Skeletal muscle satellite cell (primary cell): Measurements from ENCODE around the gene DAPK3.

Source experiments
- H3K27me3 ChIP-seq: 2 replicates; pipeline ENCODE4 v1.7.0; 2013; ENCODE audit warnings: low read length; ENCODE audit not compliant: control insufficient read depth, insufficient read depth
- H3K36me3 ChIP-seq: 2 replicates; pipeline ENCODE4 v1.7.0; 2013; ENCODE audit warnings: mild to moderate bottlenecking, control low read depth, low read length; ENCODE audit not compliant: insufficient read depth
- H3K4me1 ChIP-seq: 2 replicates; pipeline ENCODE4 v1.7.0; 2013; ENCODE audit warnings: low read length; ENCODE audit not compliant: control insufficient read depth, insufficient read depth
- H3K4me2 ChIP-seq: 2 replicates; pipeline ENCODE4 v1.7.0; 2013; ENCODE audit warnings: mild to moderate bottlenecking, low read length
- H3K4me3 ChIP-seq: 2 replicates; pipeline ENCODE4 v1.7.0; 2013; ENCODE audit warnings: low read length
- H3K9ac ChIP-seq: 2 replicates; pipeline ENCODE4 v1.7.0; 2013; ENCODE audit warnings: mild to moderate bottlenecking, low read depth, low read length, moderate library complexity
- H3K9me3 ChIP-seq: replicated peaks from 2 replicates; pipeline ENCODE4 v1.7.0; 2013; ENCODE audit warnings: mild to moderate bottlenecking, control low read depth, low read length

The DAPK3 gene

DNA sequence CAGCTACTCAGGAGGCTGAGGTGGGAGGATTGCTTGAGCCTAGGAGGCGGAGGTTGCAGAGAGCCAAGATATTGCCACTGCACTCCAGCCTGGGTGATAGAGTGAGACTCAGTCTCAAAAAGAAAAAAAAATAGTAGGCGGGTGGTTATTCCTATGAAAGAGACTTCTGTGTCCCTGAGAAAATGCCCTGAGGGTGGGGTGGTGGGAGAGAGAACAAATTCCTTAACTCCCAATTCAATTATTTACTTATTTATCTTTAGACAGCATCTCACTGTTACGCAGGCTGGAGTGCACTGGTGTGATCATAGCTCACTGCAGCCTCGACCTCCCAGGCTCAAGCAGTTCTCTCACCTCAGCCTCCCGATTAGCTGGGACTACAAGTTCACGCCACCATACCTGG, 24.7 kb upstream of the DAPK3 start:
- Histone ChIP-seq H3K4me1 (no peaks in the 10 kb centered on the region), H3K27me3 (no peaks in the 10 kb centered on the region), H3K4me3 (no peak overlapping the region), H3K4me2 (no peak overlapping the region), H3K9ac (no peak overlapping the region), H3K36me3 (no peaks in the 10 kb centered on the region), H3K9me3 (no peaks in the 10 kb centered on the region)

GRCh38 chr19:3990815-3991117, 19.9 kb upstream of the DAPK3 start:
- H3K9ac ChIP-seq, result no peak overlapping the region
- no peaks in the 10 kb centered on the region for H3K9me3 ChIP-seq
- no peaks in the 10 kb centered on the region for H3K27me3 ChIP-seq
- peaks cover 16% of the 10 kb centered on the region for H3K4me1 ChIP-seq
- H3K4me3 ChIP-seq, result no peak overlapping the region
- no peak overlapping the region for H3K4me2 ChIP-seq
- H3K36me3 ChIP-seq, result no peaks in the 10 kb centered on the region

GRCh38 chr19:3987619-3988371, 16.9 kb upstream of the DAPK3 start:
- Histone ChIP-seq H3K27me3 (no peaks in the 10 kb centered on the region), H3K4me2 (peak overlapping the region; percentile 92), H3K36me3 (peaks cover 23% of the 10 kb centered on the region), H3K9me3 (no peaks in the 10 kb centered on the region), H3K4me1 (peaks cover 32% of the 10 kb centered on the region), H3K4me3 (peak overlapping the region; percentile 60), H3K9ac (peak overlapping the region; percentile 28)

DNA sequence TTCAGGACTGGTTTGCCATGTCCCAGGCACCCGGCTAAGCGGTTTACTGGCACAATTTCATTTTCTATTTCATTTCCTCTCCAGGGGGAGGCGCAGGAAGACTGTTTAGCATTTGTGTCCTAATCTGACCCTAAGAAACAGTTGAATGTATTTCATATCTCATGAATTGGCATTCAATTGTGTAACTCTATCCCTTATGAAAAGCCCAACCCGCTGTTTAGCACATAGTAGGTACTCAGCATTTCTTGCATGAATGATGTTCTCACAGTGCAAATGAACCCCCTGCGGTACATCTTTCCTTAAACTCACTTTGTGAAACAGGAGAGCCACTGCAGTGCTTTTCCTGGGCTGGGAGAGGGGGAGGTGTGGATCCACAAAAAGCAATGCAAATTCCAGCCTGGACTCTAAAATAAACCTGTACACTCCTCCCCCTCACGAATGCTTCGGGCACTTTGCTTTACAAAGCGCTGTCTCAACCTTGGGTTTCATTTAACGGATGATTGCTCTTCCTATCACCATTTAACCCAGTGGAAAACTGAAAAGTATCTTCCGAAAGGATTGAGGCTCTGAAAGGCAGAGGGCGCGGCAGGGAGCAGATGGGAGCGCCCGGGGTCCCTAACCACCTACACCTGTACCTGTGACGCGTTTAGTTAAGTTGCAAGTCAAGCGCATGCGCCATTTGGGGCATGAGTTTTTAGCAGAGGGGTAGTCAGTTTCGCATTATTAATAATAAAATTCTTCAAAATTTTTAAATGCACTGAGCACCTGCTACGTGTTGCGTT, 15.6 kb upstream of the DAPK3 start:
- Histone ChIP-seq H3K9ac (peak overlapping the region; percentile 68), H3K9me3 (no peaks in the 10 kb centered on the region), H3K36me3 (peaks cover 36% of the 10 kb centered on the region), H3K27me3 (no peaks in the 10 kb centered on the region), H3K4me1 (peaks cover 42% of the 10 kb centered on the region), H3K4me3 (peak overlapping the region; percentile 95), H3K4me2 (peak overlapping the region; percentile 92)

GRCh38 chr19:3985643-3986259, 14.9 kb upstream of the DAPK3 start:
- peaks cover 42% of the 10 kb centered on the region for H3K4me1 ChIP-seq
- peaks cover 43% of the 10 kb centered on the region for H3K36me3 ChIP-seq
- H3K4me2 ChIP-seq, result peak overlapping the region; percentile 92
- H3K4me3 ChIP-seq, result peak overlapping the region; percentile 95
- H3K9ac ChIP-seq, result peak overlapping the region; percentile 68
- H3K9me3 ChIP-seq, result no peaks in the 10 kb centered on the region
- H3K27me3 ChIP-seq, result no peaks in the 10 kb centered on the region

DNA sequence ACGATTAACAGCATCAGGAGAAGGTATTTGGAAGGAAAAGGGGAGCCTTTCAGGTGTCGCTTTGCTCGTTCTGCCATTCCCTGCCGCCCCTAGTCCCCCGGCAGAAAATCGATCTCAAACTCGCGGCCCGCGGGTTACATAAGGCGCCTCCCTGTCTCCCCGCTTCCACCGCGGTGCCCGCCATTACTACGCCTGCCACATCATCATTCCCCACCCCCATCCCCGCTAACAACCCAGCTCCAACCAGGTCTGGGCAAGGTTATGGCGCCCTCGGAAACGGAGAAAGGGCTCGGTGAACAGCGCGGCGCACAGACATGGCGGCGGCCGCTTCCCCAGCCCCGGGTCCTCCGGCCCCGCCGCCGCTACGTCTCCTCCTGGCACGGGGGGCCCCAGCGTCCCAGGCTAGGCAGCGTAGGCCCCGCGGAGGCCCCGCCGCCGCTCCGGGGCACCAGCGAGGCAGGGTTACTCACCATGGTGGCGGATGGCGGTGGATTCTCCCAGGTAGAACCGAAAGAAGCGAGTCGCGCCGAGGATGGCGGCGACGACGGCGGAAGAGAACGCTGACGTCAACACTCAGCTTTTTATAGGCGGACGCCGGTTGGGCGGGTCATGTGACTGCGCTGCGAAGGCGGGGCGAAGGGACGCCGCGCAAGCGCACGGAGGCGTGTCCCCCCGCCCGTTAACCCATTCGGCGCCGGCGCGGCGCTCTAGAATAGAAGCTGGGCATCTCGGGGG, 14.2 kb upstream of the DAPK3 start, which contains the start of gene EEF2:
Gene EEF2 (minus strand): TSS at position 556 of the 735 bp plus-strand sequence. CDS start 83 bp downstream, at position 473.
- Histone ChIP-seq H3K36me3 (peaks cover 50% of the 10 kb centered on the region), H3K4me1 (peaks cover 45% of the 10 kb centered on the region), H3K9ac (peak within 1 kb of the TSS; percentile 99), H3K9me3 (no peaks in the 10 kb centered on the region), H3K27me3 (no peaks in the 10 kb centered on the region), H3K4me2 (peak within 1 kb of the TSS; percentile 93), H3K4me3 (peak within 1 kb of the TSS; percentile 95)

- Histone ChIP-seq H3K4me1 (peaks cover 45% of the 10 kb centered on the region), H3K4me3 (peak overlapping the region; percentile 95), H3K4me2 (peak overlapping the region; percentile 93), H3K27me3 (no peaks in the 10 kb centered on the region), H3K9me3 (no peaks in the 10 kb centered on the region), H3K36me3 (peaks cover 55% of the 10 kb centered on the region), H3K9ac (peak overlapping the region; percentile 99)
Measured at GRCh38 chr19:3984584-3984907, 13.6 kb upstream of the DAPK3 start.

DNA sequence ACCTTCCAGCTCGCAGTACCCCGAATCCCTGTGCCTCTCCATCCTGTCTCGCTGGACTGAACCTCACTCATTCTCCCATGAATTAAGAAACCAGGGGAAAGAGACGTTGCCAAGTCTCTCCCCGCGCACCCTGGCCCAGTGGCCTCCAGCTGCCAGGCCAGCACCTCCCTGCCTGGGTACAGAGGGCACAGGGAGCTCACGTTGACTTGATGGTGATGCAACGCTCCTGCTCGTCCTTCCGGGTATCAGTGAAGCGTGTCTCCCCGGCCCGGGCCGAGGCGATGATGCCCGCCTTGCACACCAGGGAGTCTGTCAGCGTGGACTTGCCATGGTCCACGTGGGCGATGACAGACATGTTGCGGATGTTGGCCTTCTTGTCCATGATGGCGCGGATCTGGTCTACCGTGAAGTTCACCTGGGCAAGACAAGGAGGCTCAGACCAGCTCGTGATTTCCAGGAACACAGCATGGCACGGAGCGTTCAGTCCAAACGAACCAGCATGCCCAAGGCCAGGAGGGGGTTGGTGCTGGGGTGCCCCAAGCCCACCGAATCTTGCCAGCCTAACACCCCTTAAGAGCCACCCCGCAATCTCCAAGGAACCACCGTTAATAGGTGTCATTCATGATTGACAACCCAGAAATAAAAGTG, 13.2 kb upstream of the DAPK3 start:
- H3K4me1 ChIP-seq, result peaks cover 45% of the 10 kb centered on the region

DNA sequence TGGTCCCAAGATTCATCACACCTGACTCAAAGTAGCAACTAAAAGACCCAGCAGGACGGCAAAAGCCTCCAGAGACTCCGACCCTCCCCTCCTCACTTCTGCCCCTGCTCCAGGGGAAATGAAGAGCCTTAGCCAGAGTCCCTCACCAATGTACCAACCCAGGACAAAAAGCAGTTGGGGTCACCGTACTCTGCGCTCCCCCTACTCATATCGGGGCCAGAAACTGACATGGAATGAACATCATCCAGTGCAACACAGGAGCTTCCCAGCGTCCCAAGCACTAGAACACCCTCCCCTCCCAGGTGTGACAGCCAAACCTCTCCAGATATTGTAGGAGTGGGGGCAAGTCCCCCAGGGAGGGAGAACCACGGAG, 12.6 kb upstream of the DAPK3 start:
- Histone ChIP-seq H3K27me3 (no peaks in the 10 kb centered on the region), H3K4me1 (peaks cover 45% of the 10 kb centered on the region), H3K9ac (peak overlapping the region; percentile 99), H3K9me3 (no peaks in the 10 kb centered on the region), H3K36me3 (peaks cover 64% of the 10 kb centered on the region), H3K4me3 (peak overlapping the region; percentile 95), H3K4me2 (peak overlapping the region; percentile 93)

More for the DNA sequence above, 13.2 kb upstream of the DAPK3 start:
- H3K9ac ChIP-seq, result peak overlapping the region; percentile 99
- H3K36me3 ChIP-seq, result peaks cover 60% of the 10 kb centered on the region
- H3K4me2 ChIP-seq, result peak overlapping the region; percentile 93
- no peaks in the 10 kb centered on the region for H3K9me3 ChIP-seq
- peak overlapping the region; percentile 95 for H3K4me3 ChIP-seq
- H3K27me3 ChIP-seq, result no peaks in the 10 kb centered on the region

DNA sequence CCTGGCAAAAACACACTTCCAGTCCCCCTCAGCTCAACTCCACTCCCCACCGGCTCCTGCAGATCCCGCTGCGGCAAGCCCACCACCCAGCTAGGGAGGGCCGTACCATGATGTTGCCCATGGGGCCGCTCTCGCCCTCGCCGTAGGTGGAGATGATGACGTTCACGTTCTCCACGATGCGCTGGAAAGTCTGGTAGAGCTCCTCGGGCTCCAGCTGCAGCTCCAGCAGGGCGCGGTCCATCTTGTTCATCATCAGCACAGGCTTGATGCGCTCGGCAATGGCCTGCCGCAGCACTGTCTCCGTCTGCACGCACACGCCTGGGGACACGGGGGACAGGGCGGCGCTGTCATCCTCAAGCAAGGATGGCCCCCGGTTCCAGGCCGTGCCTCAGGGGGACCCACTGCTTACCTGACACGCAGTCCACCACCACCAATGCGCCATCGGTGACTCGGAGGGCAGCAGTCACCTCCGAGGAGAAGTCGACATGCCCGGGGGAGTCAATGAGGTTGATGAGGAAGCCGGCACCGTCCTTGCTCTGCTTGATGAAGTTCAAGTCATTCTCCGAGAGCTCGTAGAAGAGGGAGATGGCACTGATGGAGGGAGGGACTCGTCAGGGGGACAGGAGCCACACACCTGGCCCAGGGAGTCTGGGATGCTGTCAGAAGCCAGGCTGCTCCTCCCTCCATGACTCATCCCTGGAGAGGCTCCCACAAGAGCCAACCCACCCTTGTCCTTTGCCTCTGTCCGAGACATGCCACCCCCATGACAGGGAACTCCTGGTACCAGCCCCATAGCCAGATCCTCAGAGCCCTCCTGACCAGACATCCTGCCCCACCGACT, 12.0 kb upstream of the DAPK3 start:
- Histone ChIP-seq H3K4me3 (peak overlapping the region; percentile 95), H3K36me3 (peaks cover 69% of the 10 kb centered on the region), H3K4me2 (peak overlapping the region; percentile 93), H3K4me1 (peaks cover 46% of the 10 kb centered on the region), H3K9me3 (no peaks in the 10 kb centered on the region), H3K27me3 (no peaks in the 10 kb centered on the region), H3K9ac (peak overlapping the region; percentile 99)
